Neural cell (in vitro differentiated cells): ENCODE measurements around the gene ATXN2. TPM values are rescaled to one million over a fixed set of nuclear protein-coding genes. Genes with fewer than 3 reads are reported as not detected.

Experiments
- H2AFZ ChIP-seq: fragments of 200-600, 300-800 bp; sonication (generic), shearing (Covaris generic); 2 replicates; pipeline ENCODE4 v1.6.0; 2014; ENCODE audit warnings: low read depth, mild to moderate bottlenecking, antibody characterized with exemption, low read length, moderate library complexity
- H3F3A ChIP-seq: fragments of 200-600 bp; shearing (Covaris generic); 2 replicates; pipeline ENCODE4 v1.6.1; 2016; ENCODE audit warnings: mild to moderate bottlenecking, moderate library complexity, mixed read lengths, antibody characterized with exemption, low read length; ENCODE audit not compliant: insufficient read depth, poor library complexity, severe bottlenecking
- H3K27ac ChIP-seq: fragments of 200-600, 300-800 bp; sonication (generic), shearing (Covaris generic); 2 replicates; pipeline ENCODE4 v1.5.1; 2014; ENCODE audit warnings: mild to moderate bottlenecking, low read length, moderate library complexity
- H3K27me3 ChIP-seq: fragments of 300-800, 200-600 bp; sonication (generic), shearing (Covaris generic); 2 replicates; pipeline ENCODE4 v1.6.0; 2014; ENCODE audit warnings: mild to moderate bottlenecking, low read depth, low read length, moderate library complexity; ENCODE audit not compliant: insufficient read depth
- H3K36me3 ChIP-seq: fragments of 300-800, 200-600 bp; sonication (generic), shearing (Covaris generic); 2 replicates; pipeline ENCODE4 v1.5.1; 2014; ENCODE audit warnings: mild to moderate bottlenecking, antibody characterized with exemption, low read length, moderate library complexity; ENCODE audit not compliant: insufficient read depth
- H3K4me2 ChIP-seq: fragments of 300-800, 200-600 bp; sonication (generic), shearing (Covaris generic); 2 replicates; pipeline ENCODE4 v1.6.0; 2014; ENCODE audit warnings: mild to moderate bottlenecking, low read length
- H3K4me3 ChIP-seq: fragments of 300-800, 200-600 bp; sonication (generic), shearing (Covaris generic); 2 replicates; pipeline ENCODE4 v1.5.1; 2014; ENCODE audit warnings: mild to moderate bottlenecking, low read length, moderate library complexity
- H3K79me2 ChIP-seq: fragments of 200-600 bp; shearing (Covaris generic); replicated peaks from 2 replicates; pipeline ENCODE4 v1.6.0; 2014; ENCODE audit warnings: mild to moderate bottlenecking, low read length, moderate library complexity; ENCODE audit not compliant: insufficient read depth
- H3K9ac ChIP-seq: fragments of 300-800, 200-600 bp; sonication (generic), shearing (Covaris generic); 2 replicates; pipeline ENCODE4 v1.6.1; 2016; ENCODE audit warnings: mild to moderate bottlenecking, low read length, mixed read lengths
- H3K9me2 ChIP-seq: fragments of 200-600 bp; shearing (Covaris generic); 2 replicates; pipeline ENCODE4 v1.6.1; 2016; ENCODE audit warnings: mild to moderate bottlenecking, low read length, mixed read lengths; ENCODE audit not compliant: insufficient read depth
- H3K9me3 ChIP-seq: fragments of 200-600, 300-800 bp; sonication (generic), shearing (Covaris generic); 2 replicates; pipeline ENCODE4 v1.6.1; 2016; ENCODE audit warnings: mild to moderate bottlenecking, mixed run types, low read length, moderate library complexity, mixed read lengths
- H4K20me1 ChIP-seq: fragments of 200-600 bp; shearing (Covaris generic); 2 replicates; pipeline ENCODE4 v1.6.1; 2016; ENCODE audit warnings: mild to moderate bottlenecking, mixed run types; ENCODE audit not compliant: insufficient read depth
- EP300 ChIP-seq: fragments of 450-650 bp; conservative IDR thresholded peaks from 2 replicates; pipeline ENCODE4 v1.6.1; 2014; ENCODE audit warnings: antibody characterized with exemption, mild to moderate bottlenecking, moderate library complexity; ENCODE audit not compliant: poor library complexity, severe bottlenecking
- EZH2 ChIP-seq: fragments of 200-600, 300-800 bp; shearing (Covaris generic), sonication (generic); IDR thresholded peaks from 2 replicates; pipeline ENCODE4 v1.6.1; 2014; ENCODE audit warnings: antibody characterized with exemption, low read length, borderline replicate concordance, mild to moderate bottlenecking; ENCODE audit not compliant: insufficient read depth, poor library complexity, severe bottlenecking
- MXI1 ChIP-seq: fragments of 450-650 bp; conservative IDR thresholded peaks from 2 replicates; pipeline ENCODE4 v1.6.1; 2014; ENCODE audit warnings: antibody characterized with exemption, mild to moderate bottlenecking; ENCODE audit not compliant: poor library complexity, severe bottlenecking
- POLR2AphosphoS5 ChIP-seq: IDR thresholded peaks from 2 replicates; pipeline ENCODE4 v1.6.1; 2012
- RAD21 ChIP-seq: fragments of 450-650 bp; conservative IDR thresholded peaks from 2 replicates; pipeline ENCODE4 v1.6.1; 2014; ENCODE audit warnings: antibody characterized with exemption, mild to moderate bottlenecking, moderate library complexity
- SMC3 ChIP-seq: fragments of 450-650 bp; conservative IDR thresholded peaks from 2 replicates; pipeline ENCODE4 v1.6.1; 2014; ENCODE audit warnings: antibody characterized with exemption, mild to moderate bottlenecking, moderate library complexity; ENCODE audit not compliant: poor library complexity
- TAF1 ChIP-seq: IDR thresholded peaks from 2 replicates; pipeline ENCODE4 v1.6.1; 2012; ENCODE audit warnings: low read depth
- polyA plus RNA-seq: library from polyadenylated mRNA; depleted of rRNA; stranded (reverse); fragments of >200 nt; gene quantifications from 2 replicates; pipeline ENCODE4 v1.2.3, GENCODE V29; 2014
- TF ChIP-seq, protein P1 (sequence below): fragments of 450-650 bp; IDR thresholded peaks from 2 replicates; pipeline ENCODE4 v1.5.1; 2014; ENCODE audit warnings: antibody characterized with exemption, mild to moderate bottlenecking, moderate library complexity; ENCODE audit not compliant: poor library complexity, severe bottlenecking
- TF ChIP-seq, protein P2 (sequence below): IDR thresholded peaks from 2 replicates; pipeline ENCODE4 v1.6.1; 2012; ENCODE audit warnings: borderline replicate concordance

The ATXN2 gene
- polyA plus RNA-seq, 1 donor from 2014 or later, result 12.6 TPM

DNA sequence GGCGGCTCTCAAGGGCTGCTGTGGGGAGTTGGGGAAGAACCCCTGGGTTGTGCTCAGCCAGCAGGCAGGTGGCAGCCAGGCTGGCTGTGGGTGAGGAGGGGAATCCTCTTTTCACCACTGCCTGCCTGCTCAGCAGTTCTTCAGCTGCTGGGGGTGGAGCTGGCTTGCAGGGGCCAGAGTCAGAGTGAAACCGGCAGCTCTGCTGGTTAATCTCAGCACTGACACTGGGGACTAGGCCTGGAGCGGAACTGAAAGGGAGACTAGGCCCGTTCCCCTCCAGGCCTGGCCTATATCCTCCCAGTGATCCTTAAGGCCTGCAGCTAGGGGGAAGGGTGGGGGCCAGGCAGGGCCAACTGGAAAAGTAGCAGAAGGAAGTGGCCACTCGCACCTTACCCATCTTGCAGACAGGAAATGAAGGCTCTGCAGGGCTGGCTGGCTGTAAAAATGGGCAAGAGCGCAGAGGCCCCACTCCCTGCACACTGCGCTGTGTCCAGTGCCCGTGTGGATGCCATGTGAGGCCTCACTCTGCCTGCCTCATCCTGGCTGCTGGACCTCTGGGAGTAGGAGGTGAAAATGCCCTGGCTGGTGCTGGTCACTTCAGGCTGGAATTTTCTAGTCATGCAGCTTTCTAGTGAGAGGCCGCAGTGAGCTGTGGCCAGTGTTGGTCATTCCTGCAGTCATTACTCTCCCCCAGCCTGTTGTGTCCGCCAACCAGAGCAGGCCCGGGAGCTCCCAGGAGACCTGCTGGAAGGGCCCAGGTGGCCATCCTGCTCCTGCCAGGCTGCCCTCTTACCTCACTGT lies 154.0 kb downstream of the ATXN2 start:
- Histone ChIP-seq H2AFZ (no peak overlapping the region), H3K27me3 (no peaks in the 10 kb centered on the region), H3K4me2 (no peak overlapping the region), H3K27ac (no peak overlapping the region), H3K4me3 (no peak overlapping the region), H3K36me3 (no peaks in the 10 kb centered on the region), H3K9me2 (no peaks in the 10 kb centered on the region), H3K79me2 (no peaks in the 10 kb centered on the region), H3F3A (no peaks in the 10 kb centered on the region), H4K20me1 (no peaks in the 10 kb centered on the region), H3K9ac (no peak overlapping the region), H3K9me3 (no peaks in the 10 kb centered on the region)
- TF ChIP-seq POLR2AphosphoS5, result no peak
- no peak for TF ChIP-seq SMC3
- TF ChIP-seq, protein P1, sequence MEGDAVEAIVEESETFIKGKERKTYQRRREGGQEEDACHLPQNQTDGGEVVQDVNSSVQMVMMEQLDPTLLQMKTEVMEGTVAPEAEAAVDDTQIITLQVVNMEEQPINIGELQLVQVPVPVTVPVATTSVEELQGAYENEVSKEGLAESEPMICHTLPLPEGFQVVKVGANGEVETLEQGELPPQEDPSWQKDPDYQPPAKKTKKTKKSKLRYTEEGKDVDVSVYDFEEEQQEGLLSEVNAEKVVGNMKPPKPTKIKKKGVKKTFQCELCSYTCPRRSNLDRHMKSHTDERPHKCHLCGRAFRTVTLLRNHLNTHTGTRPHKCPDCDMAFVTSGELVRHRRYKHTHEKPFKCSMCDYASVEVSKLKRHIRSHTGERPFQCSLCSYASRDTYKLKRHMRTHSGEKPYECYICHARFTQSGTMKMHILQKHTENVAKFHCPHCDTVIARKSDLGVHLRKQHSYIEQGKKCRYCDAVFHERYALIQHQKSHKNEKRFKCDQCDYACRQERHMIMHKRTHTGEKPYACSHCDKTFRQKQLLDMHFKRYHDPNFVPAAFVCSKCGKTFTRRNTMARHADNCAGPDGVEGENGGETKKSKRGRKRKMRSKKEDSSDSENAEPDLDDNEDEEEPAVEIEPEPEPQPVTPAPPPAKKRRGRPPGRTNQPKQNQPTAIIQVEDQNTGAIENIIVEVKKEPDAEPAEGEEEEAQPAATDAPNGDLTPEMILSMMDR, result no peak
- TF ChIP-seq MXI1, result no peak
- no peak for TF ChIP-seq RAD21
- no peak for TF ChIP-seq EP300
- no peak for TF ChIP-seq TAF1
- no peak for TF ChIP-seq EZH2
- TF ChIP-seq, protein P2, sequence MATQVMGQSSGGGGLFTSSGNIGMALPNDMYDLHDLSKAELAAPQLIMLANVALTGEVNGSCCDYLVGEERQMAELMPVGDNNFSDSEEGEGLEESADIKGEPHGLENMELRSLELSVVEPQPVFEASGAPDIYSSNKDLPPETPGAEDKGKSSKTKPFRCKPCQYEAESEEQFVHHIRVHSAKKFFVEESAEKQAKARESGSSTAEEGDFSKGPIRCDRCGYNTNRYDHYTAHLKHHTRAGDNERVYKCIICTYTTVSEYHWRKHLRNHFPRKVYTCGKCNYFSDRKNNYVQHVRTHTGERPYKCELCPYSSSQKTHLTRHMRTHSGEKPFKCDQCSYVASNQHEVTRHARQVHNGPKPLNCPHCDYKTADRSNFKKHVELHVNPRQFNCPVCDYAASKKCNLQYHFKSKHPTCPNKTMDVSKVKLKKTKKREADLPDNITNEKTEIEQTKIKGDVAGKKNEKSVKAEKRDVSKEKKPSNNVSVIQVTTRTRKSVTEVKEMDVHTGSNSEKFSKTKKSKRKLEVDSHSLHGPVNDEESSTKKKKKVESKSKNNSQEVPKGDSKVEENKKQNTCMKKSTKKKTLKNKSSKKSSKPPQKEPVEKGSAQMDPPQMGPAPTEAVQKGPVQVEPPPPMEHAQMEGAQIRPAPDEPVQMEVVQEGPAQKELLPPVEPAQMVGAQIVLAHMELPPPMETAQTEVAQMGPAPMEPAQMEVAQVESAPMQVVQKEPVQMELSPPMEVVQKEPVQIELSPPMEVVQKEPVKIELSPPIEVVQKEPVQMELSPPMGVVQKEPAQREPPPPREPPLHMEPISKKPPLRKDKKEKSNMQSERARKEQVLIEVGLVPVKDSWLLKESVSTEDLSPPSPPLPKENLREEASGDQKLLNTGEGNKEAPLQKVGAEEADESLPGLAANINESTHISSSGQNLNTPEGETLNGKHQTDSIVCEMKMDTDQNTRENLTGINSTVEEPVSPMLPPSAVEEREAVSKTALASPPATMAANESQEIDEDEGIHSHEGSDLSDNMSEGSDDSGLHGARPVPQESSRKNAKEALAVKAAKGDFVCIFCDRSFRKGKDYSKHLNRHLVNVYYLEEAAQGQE, result no peak

DNA sequence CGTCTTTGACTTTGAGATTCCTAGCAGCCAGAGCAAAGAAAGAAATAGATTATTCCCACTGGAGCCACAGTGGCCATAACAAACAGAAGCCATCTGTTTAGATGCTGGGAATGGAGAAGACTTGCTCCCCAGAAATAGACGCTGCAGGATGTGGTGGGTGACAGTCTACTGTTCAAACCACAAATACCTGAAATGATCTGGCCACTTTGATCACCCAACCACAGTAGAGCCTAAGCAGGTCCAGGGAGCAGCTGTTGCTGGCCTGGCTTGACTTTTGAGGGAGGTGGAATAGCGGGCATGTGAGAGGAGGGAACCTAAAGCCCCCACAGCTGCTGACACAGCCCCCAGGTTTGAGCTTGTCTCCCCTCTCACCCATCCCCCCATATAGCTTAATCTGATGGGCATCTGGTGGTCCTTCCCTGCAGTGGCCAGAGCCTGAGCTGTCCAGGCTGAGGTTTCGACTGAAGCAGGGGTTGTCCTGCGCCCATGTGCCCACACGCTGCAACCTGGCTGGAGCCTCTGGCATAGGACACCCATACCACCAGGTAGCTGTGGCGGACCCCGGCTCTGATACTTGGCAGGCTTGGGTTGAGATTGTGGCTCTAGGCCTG lies 154.7 kb downstream of the ATXN2 start:
- H3K79me2 ChIP-seq, result no peaks in the 10 kb centered on the region
- H4K20me1 ChIP-seq, result no peaks in the 10 kb centered on the region

More for the DNA sequence above, 154.7 kb downstream of the ATXN2 start:
- Histone ChIP-seq H3F3A (no peaks in the 10 kb centered on the region), H3K4me3 (no peak overlapping the region), H3K9ac (no peak overlapping the region), H3K27me3 (no peaks in the 10 kb centered on the region), H2AFZ (no peak overlapping the region), H3K27ac (no peak overlapping the region), H3K9me3 (no peaks in the 10 kb centered on the region), H3K9me2 (no peaks in the 10 kb centered on the region), H3K4me2 (no peak overlapping the region), H3K36me3 (no peaks in the 10 kb centered on the region)
- TF ChIP-seq RAD21 (no peak), MXI1 (no peak)
- TF ChIP-seq, protein P1, result no peak
